ENCODE data around the gene MTCL1. TPM values are rescaled to one million over a fixed set of nuclear protein-coding genes. Genes with fewer than 3 reads are reported as not detected.

The MTCL1 gene
- total RNA-seq, 1 donor from 2014 or later, result 100 TPM

DNA sequence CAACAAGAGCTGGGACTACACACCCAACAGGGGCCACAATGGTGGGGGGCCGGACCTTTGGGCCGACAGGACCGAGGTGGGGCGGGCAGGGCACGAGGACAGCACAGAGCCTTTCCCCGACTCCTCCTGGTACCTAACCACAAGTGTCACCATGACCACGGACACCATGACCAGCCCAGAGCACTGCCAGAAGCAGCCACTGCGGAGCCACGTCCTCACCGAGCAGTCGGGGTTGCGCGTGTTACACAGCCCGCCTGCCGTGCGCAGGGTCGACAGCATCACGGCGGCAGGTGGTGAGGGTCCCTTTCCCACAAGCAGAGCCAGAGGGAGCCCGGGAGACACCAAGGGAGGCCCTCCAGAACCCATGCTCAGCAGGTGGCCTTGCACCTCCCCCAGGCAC is 119.5 kb downstream of the MTCL1 start:
- peaks cover 18% of the 10 kb centered on the region for H3K4me1 Mint-ChIP-seq (ENCODE audit: low read depth, unreplicated experiment)
- peaks cover 22% of the 10 kb centered on the region for H3K36me3 Mint-ChIP-seq (ENCODE audit: unreplicated experiment)
- H3K27me3 Mint-ChIP-seq (ENCODE audit: unreplicated experiment), result no peaks in the 10 kb centered on the region
- TF ChIP-seq, protein P1, sequence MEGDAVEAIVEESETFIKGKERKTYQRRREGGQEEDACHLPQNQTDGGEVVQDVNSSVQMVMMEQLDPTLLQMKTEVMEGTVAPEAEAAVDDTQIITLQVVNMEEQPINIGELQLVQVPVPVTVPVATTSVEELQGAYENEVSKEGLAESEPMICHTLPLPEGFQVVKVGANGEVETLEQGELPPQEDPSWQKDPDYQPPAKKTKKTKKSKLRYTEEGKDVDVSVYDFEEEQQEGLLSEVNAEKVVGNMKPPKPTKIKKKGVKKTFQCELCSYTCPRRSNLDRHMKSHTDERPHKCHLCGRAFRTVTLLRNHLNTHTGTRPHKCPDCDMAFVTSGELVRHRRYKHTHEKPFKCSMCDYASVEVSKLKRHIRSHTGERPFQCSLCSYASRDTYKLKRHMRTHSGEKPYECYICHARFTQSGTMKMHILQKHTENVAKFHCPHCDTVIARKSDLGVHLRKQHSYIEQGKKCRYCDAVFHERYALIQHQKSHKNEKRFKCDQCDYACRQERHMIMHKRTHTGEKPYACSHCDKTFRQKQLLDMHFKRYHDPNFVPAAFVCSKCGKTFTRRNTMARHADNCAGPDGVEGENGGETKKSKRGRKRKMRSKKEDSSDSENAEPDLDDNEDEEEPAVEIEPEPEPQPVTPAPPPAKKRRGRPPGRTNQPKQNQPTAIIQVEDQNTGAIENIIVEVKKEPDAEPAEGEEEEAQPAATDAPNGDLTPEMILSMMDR (IDR thresholded peaks at IDR 0.05; ENCODE audit: partially characterized antibody, unreplicated experiment), result no peak
- DNase-seq, result no peak
- peaks cover 5% of the 10 kb centered on the region for H3K9me3 Mint-ChIP-seq (ENCODE audit: unreplicated experiment)
- no peak overlapping the region for H3K27ac Mint-ChIP-seq (ENCODE audit: unreplicated experiment)
- no peak overlapping the region for H3K4me3 Mint-ChIP-seq (ENCODE audit: unreplicated experiment)

DNA sequence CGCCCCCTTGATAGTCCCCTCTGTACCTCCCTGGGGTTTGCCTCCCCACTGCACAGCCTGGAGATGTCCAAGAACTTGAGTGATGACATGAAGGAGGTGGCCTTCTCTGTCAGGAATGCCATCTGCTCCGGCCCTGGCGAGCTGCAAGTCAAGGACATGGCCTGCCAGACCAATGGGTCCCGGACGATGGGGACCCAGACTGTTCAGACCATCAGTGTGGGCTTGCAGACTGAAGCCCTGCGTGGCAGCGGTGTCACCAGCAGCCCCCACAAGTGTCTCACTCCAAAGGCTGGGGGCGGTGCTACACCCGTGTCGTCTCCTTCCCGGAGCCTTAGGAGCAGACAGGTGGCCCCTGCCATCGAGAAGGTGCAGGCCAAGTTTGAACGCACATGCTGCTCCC is 119.9 kb downstream of the MTCL1 start:
- Mint-ChIP-seq H3K27me3 (ENCODE audit: unreplicated experiment) (no peaks in the 10 kb centered on the region), H3K27ac (ENCODE audit: unreplicated experiment) (no peak overlapping the region), H3K4me1 (ENCODE audit: low read depth, unreplicated experiment) (peaks cover 18% of the 10 kb centered on the region), H3K36me3 (ENCODE audit: unreplicated experiment) (peaks cover 23% of the 10 kb centered on the region), H3K9me3 (ENCODE audit: unreplicated experiment) (peaks cover 6% of the 10 kb centered on the region), H3K4me3 (ENCODE audit: unreplicated experiment) (no peak overlapping the region)
- DNase-seq, result no peak
- TF ChIP-seq, protein P1 (IDR thresholded peaks at IDR 0.05; ENCODE audit: partially characterized antibody, unreplicated experiment), result no peak

DNA sequence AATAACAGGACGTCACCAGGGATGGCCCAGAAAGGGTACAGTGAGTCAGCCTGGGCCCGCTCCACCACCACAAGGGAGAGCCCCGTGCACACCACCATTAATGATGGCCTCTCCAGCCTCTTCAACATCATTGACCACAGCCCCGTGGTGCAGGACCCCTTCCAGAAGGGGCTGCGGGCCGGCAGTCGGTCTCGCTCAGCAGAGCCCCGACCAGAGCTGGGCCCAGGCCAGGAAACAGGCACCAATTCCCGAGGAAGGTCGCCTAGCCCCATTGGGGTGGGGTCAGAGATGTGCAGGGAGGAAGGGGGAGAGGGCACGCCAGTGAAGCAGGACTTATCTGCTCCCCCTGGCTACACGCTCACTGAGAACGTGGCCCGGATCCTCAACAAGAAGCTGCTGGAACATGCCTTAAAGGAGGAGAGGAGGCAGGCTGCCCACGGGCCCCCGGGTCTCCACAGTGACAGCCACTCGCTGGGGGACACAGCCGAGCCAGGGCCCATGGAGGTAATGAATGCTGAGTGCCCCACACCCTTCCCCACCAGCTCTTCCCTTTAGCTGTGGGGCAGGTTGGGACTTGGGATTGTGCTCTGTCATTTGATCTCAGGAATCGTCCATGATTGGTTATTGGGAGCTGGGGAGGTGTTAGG is 120.5 kb downstream of the MTCL1 start:
- DNase-seq, result no peak
- H3K9me3 Mint-ChIP-seq (ENCODE audit: unreplicated experiment), result peaks cover 8% of the 10 kb centered on the region
- H3K36me3 Mint-ChIP-seq (ENCODE audit: unreplicated experiment), result peaks cover 26% of the 10 kb centered on the region
- H3K27ac Mint-ChIP-seq (ENCODE audit: unreplicated experiment), result no peak overlapping the region
- no peaks in the 10 kb centered on the region for H3K27me3 Mint-ChIP-seq (ENCODE audit: unreplicated experiment)
- TF ChIP-seq, protein P1 (IDR thresholded peaks at IDR 0.05; ENCODE audit: partially characterized antibody, unreplicated experiment), result no peak
- H3K4me3 Mint-ChIP-seq (ENCODE audit: unreplicated experiment), result no peak overlapping the region
- H3K4me1 Mint-ChIP-seq (ENCODE audit: low read depth, unreplicated experiment), result peaks cover 21% of the 10 kb centered on the region

DNA sequence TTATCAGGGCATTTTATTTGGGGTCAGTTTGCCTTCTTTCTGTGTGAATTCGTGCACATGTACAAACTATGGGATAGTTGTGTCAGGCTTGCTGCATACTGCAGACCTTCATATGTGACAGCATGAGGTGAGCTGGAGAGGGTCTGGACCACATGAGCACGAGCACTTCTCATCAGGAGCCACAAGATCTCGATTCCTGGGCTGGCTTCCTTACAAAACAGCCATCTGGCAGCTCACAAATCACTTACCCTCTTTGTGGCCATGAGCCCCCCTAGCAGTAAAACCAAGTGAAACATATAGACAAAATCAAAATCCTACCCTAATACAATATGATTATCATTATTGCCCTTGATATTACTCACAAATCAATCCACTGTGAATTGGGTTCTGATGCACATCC is 121.2 kb downstream of the MTCL1 start:
- H3K4me1 Mint-ChIP-seq (ENCODE audit: low read depth, unreplicated experiment), result peaks cover 21% of the 10 kb centered on the region
- no peak overlapping the region for H3K4me3 Mint-ChIP-seq (ENCODE audit: unreplicated experiment)
- peaks cover 22% of the 10 kb centered on the region for H3K36me3 Mint-ChIP-seq (ENCODE audit: unreplicated experiment)
- no peaks in the 10 kb centered on the region for H3K27me3 Mint-ChIP-seq (ENCODE audit: unreplicated experiment)
- no peak for DNase-seq
- no peak overlapping the region for H3K27ac Mint-ChIP-seq (ENCODE audit: unreplicated experiment)
- peaks cover 8% of the 10 kb centered on the region for H3K9me3 Mint-ChIP-seq (ENCODE audit: unreplicated experiment)
- TF ChIP-seq, protein P1 (IDR thresholded peaks at IDR 0.05; ENCODE audit: partially characterized antibody, unreplicated experiment), result no peak

DNA sequence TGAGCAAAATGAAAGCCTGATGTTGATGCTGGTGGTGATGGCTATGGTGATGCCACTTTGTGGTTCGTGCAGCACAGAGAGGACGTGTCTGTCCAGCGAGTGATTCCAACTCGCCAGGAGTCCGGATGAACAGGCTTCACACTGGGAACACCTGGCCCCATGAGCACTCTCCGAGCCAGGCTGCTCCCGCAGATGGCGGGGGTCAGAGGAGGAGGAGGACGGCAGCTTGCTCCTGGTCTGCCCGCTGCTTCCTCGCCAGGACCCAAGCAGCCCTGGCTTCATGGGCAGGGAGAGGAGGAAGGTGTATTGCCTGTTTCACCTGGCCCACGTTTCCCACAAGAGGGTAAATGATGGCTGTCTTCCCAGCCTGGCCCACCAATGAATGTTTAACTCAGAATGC is 121.6 kb downstream of the MTCL1 start:
- no peak for DNase-seq
- H3K27ac Mint-ChIP-seq (ENCODE audit: unreplicated experiment), result no peak overlapping the region
- TF ChIP-seq, protein P1 (IDR thresholded peaks at IDR 0.05; ENCODE audit: partially characterized antibody, unreplicated experiment), result no peak
- H3K9me3 Mint-ChIP-seq (ENCODE audit: unreplicated experiment), result peaks cover 8% of the 10 kb centered on the region
- H3K36me3 Mint-ChIP-seq (ENCODE audit: unreplicated experiment), result peaks cover 22% of the 10 kb centered on the region
- H3K27me3 Mint-ChIP-seq (ENCODE audit: unreplicated experiment), result no peaks in the 10 kb centered on the region
- peaks cover 21% of the 10 kb centered on the region for H3K4me1 Mint-ChIP-seq (ENCODE audit: low read depth, unreplicated experiment)
- no peak overlapping the region for H3K4me3 Mint-ChIP-seq (ENCODE audit: unreplicated experiment)

All from glutamatergic neuron (in vitro differentiated cells).